CD4-positive, alpha-beta T cell (primary cell): ENCODE results near the gene CACNA2D3. TPM values are rescaled to one million over a fixed set of nuclear protein-coding genes. Genes with fewer than 3 reads are reported as not detected.

ENCODE experiments used
- ATAC-seq: fragments of 200-7000 bp; cut with Tn5 transposase; one replicate; pipeline ENCODE4 v1.10.0; 2022; ENCODE audit warnings: mild to moderate bottlenecking; ENCODE audit not compliant: poor library complexity
- CTCF ChIA-PET: fragments of 350-600 bp; sonication (Branson Sonifier 250); formaldehyde crosslinking; loops from one replicate; lab custom pipeline; 2021; ENCODE audit warnings: antibody characterized with exemption, inconsistent platforms; lab: Charles Lee
- POLR2A ChIA-PET: fragments of 350-600 bp; sonication (Branson Sonifier 250); formaldehyde crosslinking; loops from one replicate; lab custom pipeline; 2021; ENCODE audit warnings: antibody characterized with exemption, inconsistent platforms; lab: Charles Lee
- DNase-seq, 14 experiments: peaks; one replicate each; pipeline ENCODE4 v3.0.0-alpha.2; 2013 to 2020; ENCODE audit warnings: mixed read lengths in 2 of 14
- H3K27ac ChIP-seq, 2 donors: one replicate each; pipeline versions ENCODE4 v1.5.1 to v1.7.0; 2013; ENCODE audit warnings: low read length in 2 of 2, low read depth in 1 of 2, mild to moderate bottlenecking in 1 of 2
- H3K27me3 ChIP-seq, 2 experiments: 1 replicate in 1 of 2; 2 replicates in 1 of 2; pipeline versions ENCODE4 v1.6.1 to v1.7.0; 2013; ENCODE audit warnings: low read length in 2 of 2, control low read depth in 1 of 2, mild to moderate bottlenecking in 1 of 2, moderate library complexity in 1 of 2; ENCODE audit not compliant: insufficient read depth in 2 of 2, control insufficient read depth in 1 of 2
- H3K36me3 ChIP-seq: one replicate; pipeline ENCODE4 v1.6.1; 2013; ENCODE audit warnings: low read length, control low read depth; ENCODE audit not compliant: insufficient read depth
- H3K4me1 ChIP-seq: one replicate; pipeline ENCODE4 v1.6.1; 2013; ENCODE audit warnings: low read length, control low read depth; ENCODE audit not compliant: insufficient read depth
- H3K4me3 ChIP-seq: one replicate; pipeline ENCODE4 v1.5.1; 2013; ENCODE audit warnings: mild to moderate bottlenecking, low read length, moderate library complexity
- H3K9me3 ChIP-seq, 2 experiments: 1 replicate in 1 of 2; 2 replicates in 1 of 2; pipeline versions ENCODE4 v1.6.1 to v1.7.0; 2013; ENCODE audit warnings: low read length in 2 of 2, mild to moderate bottlenecking in 2 of 2, control low read depth in 1 of 2, moderate library complexity in 1 of 2; ENCODE audit not compliant: control insufficient read depth in 1 of 2, insufficient read depth in 1 of 2
- H3K27ac Mint-ChIP-seq: one replicate; pipeline ENCODE4 v1.8.0; 2020; ENCODE audit warnings: mixed read lengths
- H3K27me3 Mint-ChIP-seq: one replicate; pipeline ENCODE4 v1.8.0; 2021; ENCODE audit warnings: mixed read lengths
- H3K36me3 Mint-ChIP-seq: one replicate; pipeline ENCODE4 v1.8.0; 2021; ENCODE audit warnings: low read depth, mixed read lengths
- H3K4me1 Mint-ChIP-seq: one replicate; pipeline ENCODE4 v1.8.0; 2021; ENCODE audit warnings: low read depth, mixed read lengths
- H3K4me3 Mint-ChIP-seq: one replicate; pipeline ENCODE4 v1.8.0; 2020; ENCODE audit warnings: mild to moderate bottlenecking, mixed read lengths
- H3K9me3 Mint-ChIP-seq: one replicate; pipeline ENCODE4 v1.8.0; 2020; ENCODE audit warnings: mixed read lengths
- CTCF ChIP-seq: fragments of 200-600 bp; IDR thresholded peaks from one replicate; pipeline ENCODE4 v1.8.0; 2022; ENCODE audit warnings: antibody characterized with exemption, mild to moderate bottlenecking
- intact Hi-C, 2 experiments: fragments of 100-400 bp; cut with DNase I in 1 of 2; cut with micrococcal nuclease in 1 of 2; formaldehyde crosslinking; loops; one replicate each; pipeline versions ENCODE4 v1.15.1 to v1.9.0; 2023 to 2025; cut with DNase I, micrococcal nuclease
- total RNA-seq, 174 experiments: library from RNA in 2 of 174; stranded (reverse) in 2 of 174; gene quantifications; one replicate each; pipeline ENCODE4 v1.2.3 and lab custom pipeline; 2021 to 2026

The CACNA2D3 gene
- total RNA-seq, 2 experiments from 2014 or later, result 0.08 TPM; not detected in 1

GRCh38 chr3:54733106-54734006 is 611.0 kb downstream of the CACNA2D3 start:
- POLR2A ChIA-PET, result no interaction called here
- intact Hi-C loops, result no loop called here

GRCh38 chr3:54736459-54736858 is 614.1 kb downstream of the CACNA2D3 start:
- no peaks in the 10 kb centered on the region for H3K4me1 ChIP-seq
- peaks cover 4% of the 10 kb centered on the region for H3K9me3 Mint-ChIP-seq
- H3K27ac ChIP-seq, result no peak overlapping the region
- H3K4me3 ChIP-seq, result no peak overlapping the region
- no peak for TF ChIP-seq CTCF
- no peaks in the 10 kb centered on the region for H3K36me3 Mint-ChIP-seq
- no peak overlapping the region for H3K4me3 Mint-ChIP-seq
- ATAC-seq (no peak), DNase-seq (no peak)
- H3K27ac Mint-ChIP-seq, result no peak overlapping the region
- no peaks in the 10 kb centered on the region for H3K4me1 Mint-ChIP-seq
- H3K27me3 Mint-ChIP-seq, result no peaks in the 10 kb centered on the region
- H3K9me3 ChIP-seq, result peaks cover 3 to 4% of the 10 kb centered on the region in 2 experiments
- no peaks in the 10 kb centered on the region for H3K27me3 ChIP-seq
- no peaks in the 10 kb centered on the region for H3K36me3 ChIP-seq
- POLR2A ChIA-PET, result no interaction called here
- intact Hi-C loops, result no loop called here
- CTCF ChIA-PET, result no interaction called here

More at GRCh38 chr3:54733106-54734006, 611.0 kb downstream of the CACNA2D3 start:
- Histone ChIP-seq H3K4me3 (no peak overlapping the region), H3K4me1 (no peaks in the 10 kb centered on the region), H3K27me3 (no peaks in the 10 kb centered on the region), H3K27ac (no peak overlapping the region), H3K9me3 (peaks cover 3 to 4% of the 10 kb centered on the region in 2 experiments), H3K36me3 (no peaks in the 10 kb centered on the region)
- ATAC-seq (no peak), DNase-seq (no peak)
- Mint-ChIP-seq H3K4me3 (no peak overlapping the region), H3K9me3 (peaks cover 13% of the 10 kb centered on the region), H3K36me3 (no peaks in the 10 kb centered on the region), H3K4me1 (no peaks in the 10 kb centered on the region), H3K27me3 (no peaks in the 10 kb centered on the region), H3K27ac (no peak overlapping the region)
- CTCF ChIA-PET, result no interaction called here
- TF ChIP-seq CTCF, result no peak

GRCh38 chr3:54743755-54744154 is 621.4 kb downstream of the CACNA2D3 start:
- H3K36me3 Mint-ChIP-seq, result no peaks in the 10 kb centered on the region
- CTCF ChIA-PET, result no interaction called here
- H3K27ac ChIP-seq, result no peak overlapping the region
- no peak overlapping the region for H3K4me3 Mint-ChIP-seq
- H3K36me3 ChIP-seq, result no peaks in the 10 kb centered on the region
- no peak for DNase-seq
- POLR2A ChIA-PET, result no interaction called here
- ATAC-seq, result no peak
- H3K9me3 Mint-ChIP-seq, result no peaks in the 10 kb centered on the region
- H3K4me1 Mint-ChIP-seq, result no peaks in the 10 kb centered on the region
- no peaks in the 10 kb centered on the region for H3K27me3 Mint-ChIP-seq
- no peaks in the 10 kb centered on the region for H3K4me1 ChIP-seq
- TF ChIP-seq CTCF, result no peak
- no peak overlapping the region for H3K27ac Mint-ChIP-seq
- H3K4me3 ChIP-seq, result no peak overlapping the region
- peaks cover 0 to 5% of the 10 kb centered on the region in 2 experiments for H3K9me3 ChIP-seq
- intact Hi-C loops, result no loop called here
- no peaks in the 10 kb centered on the region for H3K27me3 ChIP-seq
